Measurements from ENCODE around the gene KIAA1210.

Gene KIAA1210

GRCh38 chrX:119090627-119091026 is 37.0 kb downstream of the KIAA1210 start:
- FAIRE-seq: no peak

DNA sequence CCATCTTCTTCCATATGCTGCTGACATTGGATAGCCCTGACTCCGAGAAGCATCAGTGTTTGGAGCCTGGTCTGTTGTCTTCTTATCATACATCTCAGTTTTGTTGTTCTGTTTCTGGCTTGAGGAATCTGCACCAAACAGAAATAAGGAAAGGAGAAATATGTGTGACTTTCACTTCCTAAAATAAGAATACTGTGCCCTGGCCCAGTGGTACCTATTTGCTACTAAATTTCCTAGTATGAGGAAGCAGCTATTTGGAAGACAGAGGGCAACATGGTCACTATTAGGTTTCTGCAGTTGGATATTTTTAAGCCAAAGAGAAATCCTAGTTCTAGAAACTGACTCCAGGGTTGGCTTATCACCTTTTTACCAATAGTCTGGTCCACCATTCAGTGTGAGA is 38.0 kb downstream of the KIAA1210 start:
- FAIRE-seq: no peak

- no peak for FAIRE-seq
These were observed 40.5 kb downstream of the KIAA1210 start for GRCh38 chrX:119087121-119087520.

GRCh38 chrX:119084766-119085165 is 42.8 kb downstream of the KIAA1210 start:
- FAIRE-seq: no peak

DNA sequence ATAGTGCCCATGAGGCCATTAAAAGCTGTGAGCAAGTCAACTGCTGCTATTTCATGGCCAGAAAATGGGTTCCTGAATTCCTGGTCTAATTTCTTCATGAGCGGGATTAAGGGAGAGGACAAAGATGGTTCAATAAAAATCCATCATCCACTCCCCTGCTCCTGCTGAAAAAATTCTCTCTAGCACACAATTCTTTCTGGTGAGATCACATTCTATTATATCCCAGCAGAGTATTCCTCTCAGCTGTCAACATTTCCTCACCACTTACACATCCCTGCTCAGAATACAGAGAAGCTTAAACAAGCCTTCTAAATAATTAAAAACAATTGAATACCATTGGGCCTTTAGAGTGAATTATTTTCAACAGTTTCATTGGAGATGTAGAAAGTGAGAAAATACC is 45.3 kb downstream of the KIAA1210 start:
- FAIRE-seq: no peak

GRCh38 chrX:119075270-119076025 is 52.2 kb downstream of the KIAA1210 start:
- FAIRE-seq: no peak

GRCh38 chrX:119073911-119074310 is 53.7 kb downstream of the KIAA1210 start:
- no peak for FAIRE-seq

- FAIRE-seq: no peak
These were observed 54.3 kb downstream of the KIAA1210 start for GRCh38 chrX:119073200-119073905.

DNA sequence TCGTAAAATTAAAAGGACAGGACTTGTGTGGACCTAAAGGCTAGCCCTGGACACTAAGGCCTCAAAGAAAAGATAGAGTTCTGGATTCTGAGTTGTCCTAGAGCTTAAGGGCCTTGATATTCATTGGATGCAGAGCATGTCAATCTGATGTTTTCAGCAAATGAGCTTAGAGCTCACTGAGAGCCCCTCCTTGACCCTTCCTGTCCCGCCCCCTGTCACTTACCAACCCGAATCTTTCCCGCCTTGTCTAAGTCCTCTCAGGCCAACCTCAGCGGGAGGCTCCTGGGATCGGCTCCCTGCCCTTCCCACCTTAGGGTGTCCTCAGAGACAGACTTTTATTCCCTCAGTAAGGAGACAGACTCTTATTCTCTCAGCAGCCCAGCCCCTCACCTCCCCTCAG is 54.9 kb downstream of the KIAA1210 start, which contains the start of gene CT47C1:
TSS of gene CT47C1 (plus strand) at position 250 of the 400 bp plus-strand sequence. CDS start 233 bp downstream, outside the sequence.
- FAIRE-seq: no peak

GRCh38 chrX:119071381-119071780 is 56.2 kb downstream of the KIAA1210 start:
- no peak for FAIRE-seq

DNA sequence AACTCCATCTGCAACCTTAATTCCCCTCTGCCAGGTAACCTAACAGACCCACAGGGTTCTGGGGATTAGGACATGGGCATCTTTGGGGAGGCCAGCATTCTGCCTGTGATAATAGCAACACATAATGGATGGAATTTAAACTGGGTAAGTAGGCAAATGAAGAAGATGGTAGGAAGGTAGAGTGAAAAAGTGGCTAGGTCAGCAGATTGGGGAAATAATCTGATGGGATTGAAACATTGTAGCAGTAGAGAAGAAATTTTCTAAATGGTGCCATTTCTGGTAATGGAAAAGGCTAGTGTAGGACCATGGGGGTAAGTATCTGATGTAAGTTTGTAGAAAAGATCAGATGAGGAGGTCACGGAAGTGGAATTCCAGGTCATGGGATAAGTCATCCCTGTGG is 57.9 kb downstream of the KIAA1210 start:
- FAIRE-seq: no peak

GRCh38 chrX:119069128-119069527 is 58.5 kb downstream of the KIAA1210 start:
- no peak for FAIRE-seq

GRCh38 chrX:119067023-119067739 is 60.4 kb downstream of the KIAA1210 start:
- FAIRE-seq: no peak

- no peak for FAIRE-seq
These were observed 64.2 kb downstream of the KIAA1210 start for GRCh38 chrX:119063428-119063827.

- no peak for FAIRE-seq
These were observed 64.8 kb downstream of the KIAA1210 start for GRCh38 chrX:119062750-119063374.

GRCh38 chrX:119055687-119056086 is 71.9 kb downstream of the KIAA1210 start:
- no peak for FAIRE-seq

DNA sequence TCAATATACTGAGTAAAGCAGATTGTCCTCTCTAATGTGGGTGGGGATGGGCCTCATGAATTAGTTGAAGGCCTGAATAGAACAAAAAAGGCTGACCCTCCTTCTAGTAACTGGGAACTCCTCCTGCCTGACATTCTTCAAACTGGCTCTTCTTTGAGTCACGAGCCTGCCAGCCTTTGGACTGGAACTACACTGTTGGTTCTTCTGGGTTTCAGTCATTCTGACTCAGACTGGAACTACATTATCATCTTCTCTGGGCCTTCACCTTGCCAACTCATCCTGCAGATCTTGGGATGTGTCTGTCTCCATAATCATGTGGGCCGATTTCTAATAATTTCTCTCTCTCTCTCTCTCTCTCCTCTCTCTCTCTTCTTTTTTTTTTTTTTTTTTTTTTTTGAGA is 81.7 kb downstream of the KIAA1210 start:
- FAIRE-seq: no peak

GRCh38 chrX:119042996-119043395 is 84.6 kb downstream of the KIAA1210 start:
- FAIRE-seq: no peak

- no peak for FAIRE-seq
These were observed 85.6 kb downstream of the KIAA1210 start for GRCh38 chrX:119042040-119042439.

DNA sequence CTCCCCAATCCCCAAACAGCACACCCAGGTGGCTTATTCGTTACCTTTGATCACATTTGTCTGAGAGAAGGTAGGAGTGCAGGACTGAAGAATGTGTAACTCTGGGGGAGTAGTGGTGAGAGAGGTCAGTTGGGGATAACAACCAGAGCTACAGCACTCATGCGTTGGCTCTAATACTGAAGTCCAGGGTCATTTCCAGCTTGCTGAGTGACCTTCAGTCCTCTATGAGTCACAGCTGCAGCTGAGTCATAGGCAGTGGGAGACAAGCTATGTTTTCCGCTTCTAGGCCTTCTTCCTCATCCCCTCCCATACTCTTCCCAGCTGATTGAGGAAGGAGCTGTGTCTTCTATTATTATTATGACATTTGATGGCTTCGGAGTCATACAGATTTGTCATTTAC is 86.4 kb downstream of the KIAA1210 start:
- no peak for FAIRE-seq

- no peak for FAIRE-seq
These were observed 87.2 kb downstream of the KIAA1210 start for GRCh38 chrX:119040432-119040831.

DNA sequence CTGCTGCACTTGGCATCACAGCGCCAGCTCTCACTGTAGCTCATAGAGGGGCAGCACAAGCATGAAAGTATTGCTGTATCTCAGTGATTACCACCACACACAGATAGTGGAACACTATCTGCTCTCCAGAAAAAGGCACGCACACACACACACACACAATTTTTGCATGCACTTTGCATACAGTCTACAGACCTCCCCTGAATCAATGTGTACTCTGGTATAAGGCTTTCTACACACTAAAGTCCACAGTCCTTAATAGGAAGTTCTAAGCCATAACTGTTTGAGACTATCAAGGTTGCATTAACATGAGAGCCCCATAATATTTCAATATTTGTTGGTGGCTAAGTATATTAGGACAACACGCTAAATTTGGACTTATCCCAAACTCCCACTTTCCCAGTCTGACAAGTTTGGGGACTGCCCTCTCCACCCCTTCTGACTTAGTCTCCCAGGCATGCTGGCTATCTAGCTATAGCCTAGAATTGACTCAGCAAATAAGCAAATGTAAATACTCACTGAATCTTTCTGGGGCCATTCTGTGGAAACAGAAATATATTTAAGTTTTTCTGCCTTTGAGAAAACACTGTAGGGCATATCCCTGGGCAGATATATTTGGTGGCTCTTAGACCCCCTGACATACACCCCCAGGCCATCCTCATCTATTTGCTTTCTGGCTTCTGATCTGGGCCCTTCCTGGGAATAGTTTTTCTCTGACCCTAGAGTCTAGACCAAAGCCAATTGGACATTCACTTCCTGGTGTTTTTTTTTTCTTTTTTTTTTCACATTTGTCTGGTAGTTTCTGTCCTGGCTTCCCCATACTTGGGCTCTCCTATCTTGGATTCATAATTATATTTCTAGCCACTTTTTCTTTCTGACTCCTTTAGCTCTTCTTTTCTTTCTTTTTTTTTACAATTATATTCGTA is 91.2 kb downstream of the KIAA1210 start:
- FAIRE-seq: no peak
